Measurements from ENCODE around the gene CRABP2.

DNA sequence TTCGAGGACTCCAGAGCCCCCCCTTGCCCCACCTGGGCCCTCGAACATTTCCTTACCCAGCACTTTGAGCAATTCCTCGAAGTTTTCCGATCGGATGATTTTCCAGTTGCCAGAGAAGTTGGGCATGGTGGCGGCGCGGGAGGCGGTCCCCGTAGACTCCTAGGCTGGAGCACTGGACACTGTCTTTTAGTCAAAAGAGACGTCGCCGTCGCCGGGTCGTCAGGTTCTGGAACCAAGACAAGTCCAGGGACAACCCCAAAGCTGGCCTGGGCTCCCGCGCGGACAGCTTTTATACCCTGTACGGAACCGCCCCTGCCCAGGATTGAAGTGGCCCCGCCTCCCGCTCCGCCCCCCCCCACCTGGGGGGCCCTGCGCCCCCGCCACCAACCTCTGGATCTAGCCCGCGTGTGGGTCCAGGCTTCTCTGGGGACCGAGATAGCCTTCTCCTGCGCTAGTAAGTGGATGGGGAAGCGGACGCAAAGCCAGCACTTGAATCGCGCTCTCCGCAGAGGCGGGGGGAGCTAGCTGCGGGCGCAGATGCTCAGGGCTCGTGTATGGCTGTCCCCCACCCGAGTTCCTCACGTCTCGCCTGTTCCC lies at the start of gene CRABP2:
- TF ChIP-seq, protein P1, sequence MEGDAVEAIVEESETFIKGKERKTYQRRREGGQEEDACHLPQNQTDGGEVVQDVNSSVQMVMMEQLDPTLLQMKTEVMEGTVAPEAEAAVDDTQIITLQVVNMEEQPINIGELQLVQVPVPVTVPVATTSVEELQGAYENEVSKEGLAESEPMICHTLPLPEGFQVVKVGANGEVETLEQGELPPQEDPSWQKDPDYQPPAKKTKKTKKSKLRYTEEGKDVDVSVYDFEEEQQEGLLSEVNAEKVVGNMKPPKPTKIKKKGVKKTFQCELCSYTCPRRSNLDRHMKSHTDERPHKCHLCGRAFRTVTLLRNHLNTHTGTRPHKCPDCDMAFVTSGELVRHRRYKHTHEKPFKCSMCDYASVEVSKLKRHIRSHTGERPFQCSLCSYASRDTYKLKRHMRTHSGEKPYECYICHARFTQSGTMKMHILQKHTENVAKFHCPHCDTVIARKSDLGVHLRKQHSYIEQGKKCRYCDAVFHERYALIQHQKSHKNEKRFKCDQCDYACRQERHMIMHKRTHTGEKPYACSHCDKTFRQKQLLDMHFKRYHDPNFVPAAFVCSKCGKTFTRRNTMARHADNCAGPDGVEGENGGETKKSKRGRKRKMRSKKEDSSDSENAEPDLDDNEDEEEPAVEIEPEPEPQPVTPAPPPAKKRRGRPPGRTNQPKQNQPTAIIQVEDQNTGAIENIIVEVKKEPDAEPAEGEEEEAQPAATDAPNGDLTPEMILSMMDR (IDR thresholded peaks at IDR 0.05): no peak
- TF ChIP-seq EZH2 (IDR thresholded peaks at IDR 0.05; ENCODE audit: borderline replicate concordance, insufficient read depth, low read depth, low read length, poor library complexity, severe bottlenecking): no peak
